ENCODE data around the gene C4orf46. TPM values are rescaled to one million over a fixed set of nuclear protein-coding genes. Genes with fewer than 3 reads are reported as not detected.

C4orf46 gene
- polyA plus RNA-seq, 1 experiment, result 15.7 TPM

- CTCF ChIA-PET, result interaction anchor here (0.7 kb wide), 1 partner anchor 397 kb away, joined by 3 read pairs; no protein-coding TSS in a partner anchor
- Histone ChIP-seq H3K4me3 (ENCODE audit: low read depth, low read length) (no peak overlapping the region), H3K27me3 (ENCODE audit: control insufficient read depth, insufficient read depth, low read length) (no peaks in the 10 kb centered on the region), H3K27ac (ENCODE audit: low read depth, low read length) (no peak overlapping the region), H3K9me3 (ENCODE audit: control insufficient read depth, insufficient read depth, low read length) (no peaks in the 10 kb centered on the region; the same call in 1 of the 2 replicates)
- no peak for DNase-seq (ENCODE audit: low read depth, low spot score)
- POLR2A ChIA-PET, result no interaction called here
- no peak for TF ChIP-seq CTCF (IDR thresholded peaks at IDR 0.05; ENCODE audit: low read depth, low read length)
Observed at GRCh38 chr4:158657291-158657690, 14.4 kb downstream of the C4orf46 start.

GRCh38 chr4:158656439-158656838 lies 15.2 kb downstream of the C4orf46 start:
- H3K27ac ChIP-seq (ENCODE audit: low read depth, low read length), result no peak overlapping the region
- no peak for TF ChIP-seq CTCF (IDR thresholded peaks at IDR 0.05; ENCODE audit: low read depth, low read length)
- H3K9me3 ChIP-seq (ENCODE audit: control insufficient read depth, insufficient read depth, low read length), result no peaks in the 10 kb centered on the region; the same call in 1 of the 2 replicates
- H3K4me3 ChIP-seq (ENCODE audit: low read depth, low read length), result no peak overlapping the region
- no peak for DNase-seq (ENCODE audit: low read depth, low spot score)
- no peaks in the 10 kb centered on the region for H3K27me3 ChIP-seq (ENCODE audit: control insufficient read depth, insufficient read depth, low read length)
- ChIA-PET POLR2A (no interaction called here), CTCF (no interaction called here)

- ChIA-PET POLR2A (no interaction called here), CTCF (interaction anchor here (2.7 kb wide), 1 partner anchor 27 kb away, joined by 8 read pairs; no protein-coding TSS in a partner anchor)
- TF ChIP-seq CTCF (IDR thresholded peaks at IDR 0.05; ENCODE audit: low read depth, low read length), result no peak
- Histone ChIP-seq H3K27me3 (ENCODE audit: control insufficient read depth, insufficient read depth, low read length) (no peaks in the 10 kb centered on the region), H3K9me3 (ENCODE audit: control insufficient read depth, insufficient read depth, low read length) (no peaks in the 10 kb centered on the region; the same call in 1 of the 2 replicates), H3K27ac (ENCODE audit: low read depth, low read length) (no peak overlapping the region), H3K4me3 (ENCODE audit: low read depth, low read length) (peak overlapping the region; percentile 35)
- no peak for DNase-seq (ENCODE audit: low read depth, low spot score)
Observed at GRCh38 chr4:158652920-158653319, 18.8 kb downstream of the C4orf46 start.

- Histone ChIP-seq H3K4me3 (ENCODE audit: low read depth, low read length) (no peak overlapping the region), H3K27me3 (ENCODE audit: control insufficient read depth, insufficient read depth, low read length) (no peaks in the 10 kb centered on the region), H3K9me3 (ENCODE audit: control insufficient read depth, insufficient read depth, low read length) (no peaks in the 10 kb centered on the region), H3K27ac (ENCODE audit: low read depth, low read length) (no peak overlapping the region)
- TF ChIP-seq CTCF (IDR thresholded peaks at IDR 0.05; ENCODE audit: low read depth, low read length), result no peak
- POLR2A ChIA-PET, result no interaction called here
- CTCF ChIA-PET, result no interaction called here
- DNase-seq (ENCODE audit: low read depth, low spot score), result no peak
Observed at GRCh38 chr4:158649111-158649680, 22.5 kb downstream of the C4orf46 start.

- ChIA-PET POLR2A (no interaction called here), CTCF (no interaction called here)
- Histone ChIP-seq H3K9me3 (ENCODE audit: control insufficient read depth, insufficient read depth, low read length) (no peaks in the 10 kb centered on the region), H3K4me3 (ENCODE audit: low read depth, low read length) (no peak overlapping the region), H3K27ac (ENCODE audit: low read depth, low read length) (no peak overlapping the region), H3K27me3 (ENCODE audit: control insufficient read depth, insufficient read depth, low read length) (no peaks in the 10 kb centered on the region)
- no peak for TF ChIP-seq CTCF (IDR thresholded peaks at IDR 0.05; ENCODE audit: low read depth, low read length)
- no peak for DNase-seq (ENCODE audit: low read depth, low spot score)
Observed at GRCh38 chr4:158644760-158645159, 26.9 kb downstream of the C4orf46 start.

All from AG04450 (cell line).